Karpas-422 (cell line): ENCODE data around the gene SRPX. TPM values are rescaled to one million over a fixed set of nuclear protein-coding genes. Genes with fewer than 3 reads are reported as not detected.

ENCODE experiments used
- DNase-seq: peaks from one replicate; pipeline ENCODE4 v3.0.0-alpha.2; 2015
- H2AFZ ChIP-seq: fragments of 200-600 bp; sonication (generic); 2 replicates; pipeline ENCODE4 v1.6.1; 2014; ENCODE audit warnings: antibody characterized with exemption, low read length, mixed read lengths
- H3K27ac ChIP-seq: fragments of 200-600 bp; sonication (generic); 2 replicates; pipeline ENCODE4 v1.5.1; 2014; ENCODE audit warnings: mild to moderate bottlenecking, low read length, moderate library complexity
- H3K27me3 ChIP-seq: fragments of 200-600 bp; sonication (generic); 2 replicates; pipeline ENCODE4 v1.6.1; 2014; ENCODE audit warnings: low read length, mixed read lengths
- H3K36me3 ChIP-seq: fragments of 200-600 bp; sonication (generic); 2 replicates; pipeline ENCODE4 v1.6.1; 2014; ENCODE audit warnings: low read length, mixed read lengths; ENCODE audit not compliant: insufficient read depth
- H3K4me1 ChIP-seq: fragments of 200-600 bp; sonication (generic); 2 replicates; pipeline ENCODE4 v1.6.1; 2014; ENCODE audit warnings: mild to moderate bottlenecking, low read length, mixed read lengths
- H3K4me2 ChIP-seq: fragments of 200-600 bp; sonication (generic); 2 replicates; pipeline ENCODE4 v1.6.1; 2014; ENCODE audit warnings: low read length, low read depth, mild to moderate bottlenecking; ENCODE audit not compliant: poor library complexity, severe bottlenecking
- H3K4me3 ChIP-seq: fragments of 200-600 bp; sonication (generic); 2 replicates; pipeline ENCODE4 v1.5.1; 2014; ENCODE audit warnings: mild to moderate bottlenecking, antibody characterized with exemption, low read length, mixed read lengths
- H3K79me2 ChIP-seq: fragments of 200-600 bp; sonication (generic); 2 replicates; pipeline ENCODE4 v1.6.1; 2014; ENCODE audit warnings: mild to moderate bottlenecking, low read length, mixed read lengths
- H3K9ac ChIP-seq: fragments of 200-600 bp; sonication (generic); 2 replicates; pipeline ENCODE4 v1.6.0; 2014; ENCODE audit warnings: low read length
- H3K9me2 ChIP-seq: fragments of 200-600 bp; sonication (generic), shearing (Covaris generic); replicated peaks from 2 replicates; pipeline ENCODE4 v1.6.0; 2014; ENCODE audit warnings: mild to moderate bottlenecking, low read length, moderate library complexity; ENCODE audit not compliant: insufficient read depth
- H3K9me3 ChIP-seq: fragments of 300-700, 200-600 bp; sonication (generic); 2 replicates; pipeline ENCODE4 v1.6.1; 2014; ENCODE audit warnings: low read length, mixed read lengths
- H4K20me1 ChIP-seq: fragments of 200-600 bp; sonication (generic); 2 replicates; pipeline ENCODE4 v1.6.1; 2014; ENCODE audit warnings: mild to moderate bottlenecking, antibody characterized with exemption, low read length, low read depth; ENCODE audit not compliant: insufficient read depth
- total RNA-seq: library from RNA; depleted of rRNA; stranded (reverse); fragments of >200 nt; shearing (Covaris generic); gene quantifications from 2 replicates; pipeline ENCODE4 v1.2.3, GENCODE V29; 2014; ENCODE audit warnings: low replicate concordance

Gene SRPX
- total RNA-seq, 1 experiment from 2014 or later: not detected

DNA sequence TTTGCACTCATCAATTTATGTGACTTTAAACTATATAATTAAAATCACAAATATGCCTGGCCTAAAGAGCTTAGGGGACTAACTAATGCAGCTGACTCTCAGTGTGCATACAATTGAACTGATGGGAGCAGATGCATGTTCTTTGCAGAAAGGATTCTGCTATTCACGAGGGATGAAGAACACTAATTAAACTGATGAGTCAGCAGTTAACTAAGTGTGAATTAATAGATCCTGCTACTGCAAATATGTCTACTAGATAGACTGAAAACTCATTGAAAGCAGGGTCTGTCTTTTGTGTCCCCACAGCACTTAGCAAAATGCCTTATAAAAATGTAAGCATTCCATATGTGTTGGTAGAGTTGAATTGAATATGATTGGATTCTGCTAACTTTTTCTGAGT lies 104.0 kb downstream of the SRPX start:
- H3K9ac ChIP-seq: no peak overlapping the region
- no peaks in the 10 kb centered on the region for H4K20me1 ChIP-seq
- H3K27me3 ChIP-seq: no peaks in the 10 kb centered on the region
- no peak overlapping the region for H3K4me3 ChIP-seq
- no peak overlapping the region for H3K4me2 ChIP-seq
- H3K27ac ChIP-seq: no peak overlapping the region
- no peaks in the 10 kb centered on the region for H3K79me2 ChIP-seq
- no peak for DNase-seq
- no peaks in the 10 kb centered on the region for H3K4me1 ChIP-seq
- no peak overlapping the region for H2AFZ ChIP-seq
- H3K9me2 ChIP-seq: no peaks in the 10 kb centered on the region
- H3K36me3 ChIP-seq: no peaks in the 10 kb centered on the region
- no peaks in the 10 kb centered on the region for H3K9me3 ChIP-seq

DNA sequence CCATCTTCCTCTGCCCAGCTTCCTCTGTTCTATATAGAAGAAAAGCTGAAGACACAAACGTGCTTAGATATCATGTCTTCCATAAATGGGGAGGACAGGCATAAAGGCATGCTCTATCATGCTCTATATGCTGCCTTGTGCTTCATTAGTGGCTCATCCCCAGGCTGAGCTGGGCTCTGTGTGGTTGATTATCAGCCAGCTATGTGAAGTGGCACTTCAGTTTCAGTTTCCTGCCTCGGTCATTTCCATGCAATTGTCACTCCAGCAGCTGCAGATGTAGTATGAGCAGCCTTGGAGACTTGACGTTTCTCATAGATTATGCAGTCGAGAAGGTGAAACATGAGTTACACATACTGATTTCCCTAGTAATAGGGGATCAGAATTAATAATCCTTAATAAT lies 108.1 kb downstream of the SRPX start:
- no peak for DNase-seq
- no peaks in the 10 kb centered on the region for H3K79me2 ChIP-seq
- H3K36me3 ChIP-seq: no peaks in the 10 kb centered on the region
- no peak overlapping the region for H3K4me3 ChIP-seq
- no peaks in the 10 kb centered on the region for H3K27me3 ChIP-seq
- no peaks in the 10 kb centered on the region for H3K9me3 ChIP-seq
- no peaks in the 10 kb centered on the region for H3K9me2 ChIP-seq
- no peak overlapping the region for H3K4me2 ChIP-seq
- H3K27ac ChIP-seq: no peak overlapping the region
- H4K20me1 ChIP-seq: no peaks in the 10 kb centered on the region
- H3K4me1 ChIP-seq: no peaks in the 10 kb centered on the region
- no peak overlapping the region for H2AFZ ChIP-seq
- no peak overlapping the region for H3K9ac ChIP-seq

DNA sequence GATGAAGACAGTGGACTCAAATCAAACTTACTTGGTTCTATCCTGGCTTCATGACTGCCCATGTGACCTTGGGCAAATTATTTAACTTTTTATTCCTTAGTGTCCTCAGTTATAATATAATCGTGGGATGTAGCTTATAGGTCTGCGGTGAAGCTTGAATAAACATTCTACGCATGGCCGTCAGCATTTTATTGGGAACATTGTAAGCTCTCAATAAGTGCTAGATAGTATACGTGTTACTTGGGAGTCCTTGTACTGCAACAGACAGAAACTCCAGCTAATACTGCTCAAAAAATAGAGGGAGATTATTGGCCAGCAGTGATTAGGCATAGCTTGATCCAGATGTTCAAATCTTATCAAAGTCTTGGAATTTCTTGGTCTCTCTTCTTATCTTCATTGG lies 109.5 kb downstream of the SRPX start:
- no peak for DNase-seq

DNA sequence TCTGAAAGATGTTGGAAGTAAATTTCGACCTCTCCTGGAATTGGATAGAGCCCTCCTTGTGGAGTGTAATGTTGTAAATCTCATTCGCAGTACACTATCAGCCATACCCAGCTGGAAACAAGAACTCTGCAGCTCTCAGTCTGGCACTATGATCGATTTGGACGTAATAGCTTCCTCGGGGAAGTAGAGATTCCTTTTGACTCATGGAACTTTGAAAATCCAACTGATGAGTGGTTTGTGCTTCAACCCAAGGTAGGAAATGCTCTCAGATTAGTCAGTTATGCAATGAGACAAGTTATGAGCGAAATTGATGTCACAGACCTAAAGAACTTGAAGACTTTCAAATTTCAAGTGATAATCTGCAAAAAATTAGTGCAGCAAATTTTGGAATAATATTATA lies 110.4 kb downstream of the SRPX start:
- no peak overlapping the region for H2AFZ ChIP-seq
- H3K4me2 ChIP-seq: no peak overlapping the region
- no peak overlapping the region for H3K27ac ChIP-seq
- no peaks in the 10 kb centered on the region for H3K4me1 ChIP-seq
- no peaks in the 10 kb centered on the region for H3K9me2 ChIP-seq
- DNase-seq: no peak
- H3K27me3 ChIP-seq: no peaks in the 10 kb centered on the region
- H3K9ac ChIP-seq: no peak overlapping the region
- no peaks in the 10 kb centered on the region for H4K20me1 ChIP-seq
- no peaks in the 10 kb centered on the region for H3K9me3 ChIP-seq
- H3K79me2 ChIP-seq: no peaks in the 10 kb centered on the region
- H3K36me3 ChIP-seq: no peaks in the 10 kb centered on the region
- H3K4me3 ChIP-seq: no peak overlapping the region

More for the DNA sequence above, 109.5 kb downstream of the SRPX start:
- no peaks in the 10 kb centered on the region for H3K9me2 ChIP-seq
- H3K4me3 ChIP-seq: no peak overlapping the region
- no peaks in the 10 kb centered on the region for H3K36me3 ChIP-seq
- H3K27me3 ChIP-seq: no peaks in the 10 kb centered on the region
- no peak overlapping the region for H3K27ac ChIP-seq
- no peaks in the 10 kb centered on the region for H3K79me2 ChIP-seq
- H2AFZ ChIP-seq: no peak overlapping the region
- no peaks in the 10 kb centered on the region for H4K20me1 ChIP-seq
- H3K9ac ChIP-seq: no peak overlapping the region
- no peak overlapping the region for H3K4me2 ChIP-seq
- H3K4me1 ChIP-seq: no peaks in the 10 kb centered on the region
- no peaks in the 10 kb centered on the region for H3K9me3 ChIP-seq

DNA sequence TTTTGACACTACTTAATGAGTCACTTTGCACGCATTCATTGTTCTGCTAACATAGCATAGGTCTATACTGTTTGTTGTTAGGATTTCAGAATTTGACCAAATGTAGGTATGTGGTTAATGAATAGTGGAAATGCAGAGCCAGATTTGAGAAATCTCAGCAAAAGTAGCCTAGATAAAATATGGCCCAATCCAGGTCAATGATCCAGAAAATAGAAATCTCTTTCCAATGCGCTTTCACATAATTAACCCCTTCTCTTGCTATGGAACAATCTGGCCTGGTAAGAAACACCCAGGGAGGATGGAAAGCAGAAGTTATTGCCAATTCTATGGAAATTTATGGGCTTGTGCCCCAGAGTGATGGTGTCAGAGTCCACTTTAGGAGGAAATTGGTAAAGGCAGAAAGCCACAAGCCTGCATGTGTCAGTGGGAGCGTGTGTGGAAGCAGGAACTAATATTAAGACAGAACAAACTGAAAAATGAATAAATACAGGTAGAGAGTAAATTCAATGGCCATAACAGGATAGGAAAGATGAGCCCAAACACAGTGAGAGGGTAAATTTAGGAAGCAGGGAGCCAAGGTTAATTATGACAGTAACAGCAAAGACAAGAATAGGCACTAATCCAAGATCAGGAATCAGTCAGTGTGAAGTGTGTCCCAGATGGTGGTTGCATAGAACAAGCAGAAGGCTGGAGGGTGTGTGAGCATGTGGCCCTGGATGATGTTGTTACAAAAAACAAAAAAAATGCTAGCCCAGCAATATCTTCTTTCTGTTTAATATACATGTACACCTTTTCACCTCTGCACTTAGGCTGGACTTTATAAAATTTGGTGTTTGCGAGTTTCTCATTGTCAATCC lies 111.4 kb downstream of the SRPX start:
- Histone ChIP-seq H3K4me2 (no peak overlapping the region), H3K9ac (no peak overlapping the region), H3K4me3 (no peak overlapping the region), H4K20me1 (no peaks in the 10 kb centered on the region), H3K27ac (no peak overlapping the region), H3K36me3 (no peaks in the 10 kb centered on the region), H2AFZ (no peak overlapping the region), H3K27me3 (no peaks in the 10 kb centered on the region), H3K79me2 (no peaks in the 10 kb centered on the region), H3K4me1 (no peaks in the 10 kb centered on the region), H3K9me2 (no peaks in the 10 kb centered on the region), H3K9me3 (no peaks in the 10 kb centered on the region)
- no peak for DNase-seq

DNA sequence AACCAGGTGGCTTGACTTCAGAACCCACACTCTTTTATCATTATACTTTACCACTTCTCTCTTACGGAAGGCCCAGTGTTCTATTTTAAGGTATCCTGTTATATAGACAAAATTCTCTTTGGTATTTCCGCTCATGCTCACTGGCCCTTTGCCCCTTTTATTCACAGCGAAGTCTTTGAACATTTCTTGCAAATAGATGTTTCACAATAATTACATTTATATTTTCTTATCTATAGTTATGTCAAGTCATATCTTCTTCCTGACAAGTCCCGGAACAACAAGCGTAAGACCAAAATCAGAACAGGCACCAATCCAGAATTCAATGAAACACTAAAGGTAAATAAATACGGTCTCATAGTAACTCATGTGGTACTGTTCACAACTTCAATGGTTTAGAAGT lies 112.3 kb downstream of the SRPX start:
- no peak overlapping the region for H3K4me3 ChIP-seq
- no peaks in the 10 kb centered on the region for H3K4me1 ChIP-seq
- no peaks in the 10 kb centered on the region for H4K20me1 ChIP-seq
- H3K9me2 ChIP-seq: no peaks in the 10 kb centered on the region
- no peak overlapping the region for H3K9ac ChIP-seq
- no peak for DNase-seq
- no peak overlapping the region for H3K4me2 ChIP-seq
- no peaks in the 10 kb centered on the region for H3K79me2 ChIP-seq
- no peak overlapping the region for H3K27ac ChIP-seq
- H3K36me3 ChIP-seq: no peaks in the 10 kb centered on the region
- no peak overlapping the region for H2AFZ ChIP-seq
- no peaks in the 10 kb centered on the region for H3K27me3 ChIP-seq
- H3K9me3 ChIP-seq: no peaks in the 10 kb centered on the region

DNA sequence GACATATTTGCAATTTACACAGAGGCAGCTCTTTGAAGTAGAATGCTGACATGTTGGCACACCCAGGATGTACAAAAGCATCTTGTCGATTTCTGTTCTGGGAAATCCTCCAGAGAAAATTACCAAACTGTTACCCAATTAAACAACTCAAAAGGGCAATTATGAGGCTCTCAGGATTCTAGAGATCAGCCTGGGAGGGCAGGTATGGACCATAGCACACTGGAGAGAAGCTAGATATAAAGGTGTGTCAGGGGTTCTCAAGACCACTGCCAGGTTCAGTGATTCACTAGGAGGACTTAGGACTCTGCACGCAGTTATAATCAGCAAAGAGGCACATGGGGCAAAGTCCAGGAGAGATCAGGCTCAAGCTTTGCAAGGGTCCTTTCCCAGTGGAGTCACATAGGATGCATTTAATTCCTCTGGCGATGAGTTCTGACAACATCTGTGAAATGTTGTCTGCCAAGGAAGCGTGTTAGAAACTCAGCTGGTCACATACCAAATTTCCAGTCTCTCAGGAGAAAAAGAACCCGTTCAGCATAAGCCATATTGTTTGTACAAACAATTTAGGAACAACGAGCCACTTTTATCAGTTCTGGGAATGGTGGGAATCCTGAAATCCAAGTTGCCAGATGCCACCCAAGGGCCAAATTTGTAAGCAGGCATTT lies 113.5 kb downstream of the SRPX start:
- no peaks in the 10 kb centered on the region for H3K27me3 ChIP-seq
- no peaks in the 10 kb centered on the region for H3K9me3 ChIP-seq
- H3K36me3 ChIP-seq: no peaks in the 10 kb centered on the region
- no peaks in the 10 kb centered on the region for H3K9me2 ChIP-seq
- no peak overlapping the region for H3K9ac ChIP-seq
- no peak overlapping the region for H3K4me2 ChIP-seq
- no peak overlapping the region for H2AFZ ChIP-seq
- DNase-seq: no peak
- H4K20me1 ChIP-seq: no peaks in the 10 kb centered on the region
- no peaks in the 10 kb centered on the region for H3K79me2 ChIP-seq
- no peak overlapping the region for H3K27ac ChIP-seq
- H3K4me3 ChIP-seq: no peak overlapping the region
- H3K4me1 ChIP-seq: no peaks in the 10 kb centered on the region

DNA sequence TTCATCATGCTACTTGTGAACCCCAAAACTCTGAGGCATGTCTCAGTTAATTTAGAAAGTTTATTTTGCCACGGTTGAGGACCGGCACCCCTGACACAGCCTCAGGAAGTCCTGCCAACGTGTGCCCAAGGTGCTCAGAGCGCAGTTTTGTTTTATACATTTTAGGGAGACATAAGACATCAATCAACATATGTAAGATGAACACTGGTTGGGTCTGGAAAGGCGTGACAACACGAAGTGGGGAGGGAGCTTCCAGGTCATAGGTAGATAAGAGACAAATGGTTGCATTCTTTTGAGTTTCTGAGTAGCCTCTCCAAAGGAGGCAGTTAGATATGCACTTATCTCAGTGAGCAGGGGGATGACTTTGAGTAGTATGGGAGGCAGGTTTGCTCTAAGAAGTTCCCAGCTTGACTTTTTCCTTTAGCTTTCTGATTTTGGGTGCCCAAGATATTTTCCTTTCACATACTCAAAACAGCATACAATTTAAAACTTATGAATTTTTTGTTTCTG lies 115.4 kb downstream of the SRPX start:
- no peaks in the 10 kb centered on the region for H3K4me1 ChIP-seq
- H3K27ac ChIP-seq: no peak overlapping the region
- no peak for DNase-seq
- H3K4me3 ChIP-seq: no peak overlapping the region
- no peaks in the 10 kb centered on the region for H3K36me3 ChIP-seq
- H4K20me1 ChIP-seq: no peaks in the 10 kb centered on the region
- H3K4me2 ChIP-seq: no peak overlapping the region
- no peaks in the 10 kb centered on the region for H3K79me2 ChIP-seq
- no peak overlapping the region for H2AFZ ChIP-seq
- no peaks in the 10 kb centered on the region for H3K27me3 ChIP-seq
- H3K9me2 ChIP-seq: no peaks in the 10 kb centered on the region
- H3K9me3 ChIP-seq: no peaks in the 10 kb centered on the region
- H3K9ac ChIP-seq: no peak overlapping the region
